HAP-1 (cell line): ENCODE data around the gene PWWP2A.
"Not testable (repeated sequence)": the region's sequence is repeated elsewhere in the genome, so short reads cannot be mapped to it uniquely, and the experiment has no call there.

ENCODE experiments used
- DNase-seq, 2 experiments: peaks; one replicate each; pipeline ENCODE4 v3.0.0-alpha.2; 2016 to 2020; ENCODE audit warnings: low spot score in 2 of 2
- H3K27me3 ChIP-seq: fragments of 250-450 bp; sonication (Bioruptor Pico); 2 replicates; pipeline ENCODE4 v1.5.1; 2020; ENCODE audit warnings: low read depth, mild to moderate bottlenecking, moderate library complexity
- H3K36me3 ChIP-seq: fragments of 250-450 bp; sonication (Bioruptor Pico); replicated peaks from 2 replicates; pipeline ENCODE4 v1.5.1; 2020; ENCODE audit warnings: mild to moderate bottlenecking
- H3K4me1 ChIP-seq: fragments of 250-450 bp; sonication (Bioruptor Pico); 2 replicates; pipeline ENCODE4 v1.5.1; 2020; ENCODE audit warnings: mild to moderate bottlenecking
- H3K4me3 ChIP-seq: fragments of 250-450 bp; sonication (Bioruptor Pico); 2 replicates; pipeline ENCODE4 v1.5.1; 2020; ENCODE audit warnings: mild to moderate bottlenecking, moderate library complexity
- H3K9me3 ChIP-seq: fragments of 250-450 bp; sonication (Bioruptor Pico); 2 replicates; pipeline ENCODE4 v1.5.1; 2020; ENCODE audit warnings: mild to moderate bottlenecking, moderate library complexity
- in situ Hi-C: fragments of 300-500 bp; cut with MboI; formaldehyde crosslinking; loops from 3 replicates; pipeline ENCODE4 v1.14.3; 2020; ENCODE audit warnings: low sequenced_read_pairs, inconsistent platforms, mixed read lengths

PWWP2A gene

GRCh38 chr5:160152287-160152686, 33.0 kb upstream of the PWWP2A start:
- no peaks in the 10 kb centered on the region; the same call in 1 of the 2 replicates for H3K27me3 ChIP-seq
- H3K4me1 ChIP-seq: no peaks in the 10 kb centered on the region
- DNase-seq: no peak
- no peaks in the 10 kb centered on the region for H3K9me3 ChIP-seq
- no peaks in the 10 kb centered on the region for H3K36me3 ChIP-seq
- H3K4me3 ChIP-seq: no peak overlapping the region
- in situ Hi-C loops: no loop called here

DNA sequence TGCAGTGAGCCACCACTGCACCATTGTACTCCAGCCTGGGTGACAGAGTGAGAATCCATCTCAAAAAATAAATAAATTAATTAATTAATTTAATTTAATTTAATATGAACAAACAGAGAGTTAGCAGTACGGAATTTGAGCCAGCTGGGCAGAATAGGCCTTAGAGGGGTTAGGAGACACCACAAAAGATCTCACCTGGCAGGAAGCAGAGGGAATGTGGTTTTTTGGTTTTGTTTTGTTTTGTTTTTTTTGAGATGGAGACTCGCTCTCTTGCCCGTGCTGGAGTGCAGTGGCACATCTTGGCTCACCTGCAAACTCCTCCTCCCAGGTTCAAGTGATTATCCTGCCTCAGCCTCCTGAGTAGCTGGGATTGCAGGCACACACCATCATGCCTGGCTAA, 31.8 kb upstream of the PWWP2A start:
- H3K36me3 ChIP-seq: no peaks in the 10 kb centered on the region
- in situ Hi-C loops: no loop called here

DNA sequence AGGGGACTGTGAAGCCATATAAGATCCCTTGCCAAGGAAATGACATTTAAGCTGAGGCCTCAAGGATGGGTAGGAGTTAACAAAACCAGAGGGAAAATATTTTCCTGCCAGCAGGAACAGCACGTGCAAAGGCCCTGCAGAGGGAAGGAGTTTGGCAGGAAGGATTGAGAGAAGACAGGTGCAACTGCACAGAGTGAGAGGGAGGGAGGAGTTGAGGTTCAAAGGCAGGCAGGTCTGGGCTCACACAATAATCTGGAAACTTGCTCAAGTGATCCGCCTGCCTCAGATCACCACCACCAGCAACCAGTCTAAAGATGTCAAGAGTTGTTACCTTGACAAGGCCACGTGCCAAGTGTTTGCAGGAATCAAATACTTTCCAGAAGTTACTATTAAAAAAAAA, 31.1 kb upstream of the PWWP2A start:
- in situ Hi-C loops: no loop called here
- Histone ChIP-seq H3K4me1 (no peaks in the 10 kb centered on the region), H3K9me3 (no peaks in the 10 kb centered on the region), H3K4me3 (no peak overlapping the region), H3K27me3 (no peaks in the 10 kb centered on the region; the same call in 1 of the 2 replicates), H3K36me3 (no peaks in the 10 kb centered on the region)
- no peak for DNase-seq

More for the DNA sequence above, 31.8 kb upstream of the PWWP2A start:
- H3K27me3 ChIP-seq: no peaks in the 10 kb centered on the region; the same call in 1 of the 2 replicates
- H3K4me3 ChIP-seq: no peak overlapping the region
- no peaks in the 10 kb centered on the region for H3K4me1 ChIP-seq
- no peak for DNase-seq
- H3K9me3 ChIP-seq: no peaks in the 10 kb centered on the region

DNA sequence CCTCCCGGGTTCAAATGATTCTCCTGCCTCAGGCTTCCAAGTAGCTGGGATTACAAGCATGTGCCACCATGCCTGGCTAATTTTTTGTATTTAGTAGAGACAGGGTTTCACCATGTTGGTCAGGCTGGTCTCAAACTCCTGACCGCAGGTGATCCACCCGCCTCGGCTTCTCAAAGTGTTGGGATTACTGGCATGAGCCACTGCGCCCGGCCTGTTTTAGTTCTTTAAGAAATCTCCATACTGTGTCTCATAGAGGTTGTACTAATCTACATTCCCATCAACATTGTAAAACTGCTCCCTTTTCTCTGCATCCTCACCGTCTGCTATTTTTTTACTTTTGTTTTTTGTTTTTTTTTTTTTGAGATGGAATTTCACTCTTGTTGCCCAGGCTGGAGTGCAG, 25.2 kb upstream of the PWWP2A start:
- H3K4me1 ChIP-seq, H3K36me3 ChIP-seq, H3K9me3 ChIP-seq, H3K27me3 ChIP-seq, H3K4me3 ChIP-seq, in situ Hi-C loops, DNase-seq: not testable (repeated sequence)

DNA sequence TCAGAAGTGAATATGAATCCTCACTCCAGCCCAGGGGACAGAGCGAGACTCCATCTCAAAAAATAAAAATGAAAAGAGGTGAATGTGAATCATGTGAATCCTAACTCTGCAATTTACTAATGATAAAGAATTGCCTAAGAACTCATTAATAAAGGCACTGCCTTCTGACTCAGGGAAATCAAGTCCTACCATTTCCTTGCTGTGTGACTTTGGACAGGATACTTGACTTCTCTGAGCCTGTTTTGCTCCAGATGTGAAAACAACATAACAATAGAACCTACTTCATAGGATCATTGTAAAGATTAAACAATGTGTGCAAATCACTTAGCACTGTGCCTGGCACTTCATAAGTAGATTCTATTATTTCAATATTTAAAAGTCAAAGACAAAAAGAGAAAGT, 15.1 kb upstream of the PWWP2A start:
- Histone ChIP-seq H3K4me3 (no peak overlapping the region), H3K9me3 (no peaks in the 10 kb centered on the region), H3K36me3 (no peaks in the 10 kb centered on the region), H3K4me1 (peaks cover 19% of the 10 kb centered on the region), H3K27me3 (no peaks in the 10 kb centered on the region)
- in situ Hi-C loops: no loop called here
- no peak for DNase-seq

- H3K27me3 ChIP-seq: no peaks in the 10 kb centered on the region
- peaks cover 19% of the 10 kb centered on the region for H3K4me1 ChIP-seq
- no peaks in the 10 kb centered on the region for H3K36me3 ChIP-seq
- DNase-seq: peak; percentile 47 to 92
- in situ Hi-C loops: no loop called here
- H3K4me3 ChIP-seq: no peak overlapping the region
- H3K9me3 ChIP-seq: no peaks in the 10 kb centered on the region
Measured at GRCh38 chr5:160133918-160134304, 14.7 kb upstream of the PWWP2A start.

DNA sequence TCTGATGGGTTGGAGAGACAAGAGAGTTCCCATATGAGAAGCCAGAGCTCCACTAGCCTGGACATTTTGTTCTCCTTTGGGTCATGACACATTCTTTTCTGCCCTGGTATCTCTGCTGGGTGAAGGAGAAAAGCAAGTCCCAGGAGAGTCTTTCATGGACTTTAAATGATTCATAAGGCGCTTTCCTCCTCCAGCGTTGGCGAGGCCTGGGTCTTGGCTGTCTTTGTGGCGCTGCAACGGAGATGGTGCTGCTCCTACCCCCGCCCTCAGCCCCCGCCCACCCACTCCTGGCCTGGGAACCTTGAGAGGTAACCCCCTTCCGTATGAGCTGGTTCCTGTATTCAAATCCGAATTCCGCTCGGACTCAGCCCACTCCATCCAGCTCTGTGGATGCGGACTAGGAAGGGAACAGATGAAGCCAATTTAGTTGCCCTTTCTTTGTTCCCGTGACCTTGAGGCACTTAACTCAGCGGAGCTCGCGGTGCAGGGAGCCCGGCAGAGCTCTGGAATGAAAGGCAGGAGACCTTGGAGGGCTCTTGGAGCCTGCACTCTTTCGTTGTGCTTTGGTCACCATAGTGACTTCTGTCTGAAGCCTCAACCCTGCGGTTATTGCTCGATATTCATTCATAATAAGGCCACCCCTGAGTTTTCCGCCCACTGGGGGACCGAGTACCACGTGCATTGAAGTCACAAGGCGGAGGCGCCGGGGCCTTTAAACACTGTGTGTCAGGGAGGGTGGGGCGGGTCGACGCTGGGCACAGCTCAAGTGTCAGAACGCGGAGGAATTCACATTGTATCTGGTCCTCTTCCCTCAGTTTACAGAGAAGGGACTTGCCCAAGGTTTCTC, 14.0 kb upstream of the PWWP2A start:
- Histone ChIP-seq H3K4me3 (no peak overlapping the region), H3K36me3 (no peaks in the 10 kb centered on the region), H3K4me1 (peaks cover 19% of the 10 kb centered on the region), H3K9me3 (no peaks in the 10 kb centered on the region), H3K27me3 (no peaks in the 10 kb centered on the region)
- in situ Hi-C loops: no loop called here
- DNase-seq: peak; percentile 49 to 65

DNA sequence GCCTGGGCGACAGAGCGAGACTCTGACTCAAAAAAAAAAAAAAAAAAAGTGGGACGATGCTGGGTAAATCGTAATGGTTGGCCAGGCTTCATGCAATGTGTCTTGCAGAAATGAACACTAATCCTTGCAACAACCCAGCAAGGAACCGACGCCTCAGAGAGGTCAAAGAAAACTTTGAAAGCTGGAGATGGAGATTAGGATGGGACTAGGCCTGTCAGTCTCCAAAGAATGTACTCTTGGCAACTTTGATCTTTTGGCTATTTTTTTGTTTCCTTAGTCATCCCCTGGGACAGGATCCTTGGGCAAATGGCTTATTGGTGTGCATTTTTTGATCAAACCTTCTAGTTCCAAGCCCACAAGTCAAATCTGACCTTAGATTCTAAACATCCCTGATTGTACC, 10.6 kb upstream of the PWWP2A start:
- in situ Hi-C loops: no loop called here
- DNase-seq: no peak
- Histone ChIP-seq H3K27me3 (no peaks in the 10 kb centered on the region), H3K4me1 (peaks cover 19% of the 10 kb centered on the region), H3K4me3 (no peak overlapping the region), H3K36me3 (no peaks in the 10 kb centered on the region), H3K9me3 (no peaks in the 10 kb centered on the region)

DNA sequence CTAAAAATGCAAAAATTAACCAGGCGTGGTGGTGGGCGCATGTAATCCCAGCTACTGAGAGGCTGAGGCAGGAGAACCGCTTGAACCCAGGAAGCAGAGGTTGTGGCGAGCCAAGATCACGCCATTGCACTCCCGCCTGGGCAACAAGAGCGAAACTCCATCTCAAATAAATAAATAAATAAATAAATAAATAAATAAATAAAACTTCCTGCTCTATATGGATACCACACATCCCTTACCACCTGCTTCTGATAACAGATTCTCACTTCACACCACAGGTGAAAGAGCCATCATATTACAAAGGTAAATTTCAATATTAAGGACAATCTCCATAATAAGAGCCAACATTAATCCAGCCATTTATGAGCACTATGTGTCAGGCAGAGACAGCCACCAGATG, 9.4 kb upstream of the PWWP2A start:
- Histone ChIP-seq H3K27me3 (no peaks in the 10 kb centered on the region), H3K4me3 (no peak overlapping the region), H3K4me1 (peaks cover 9% of the 10 kb centered on the region), H3K36me3 (no peaks in the 10 kb centered on the region), H3K9me3 (no peaks in the 10 kb centered on the region)
- in situ Hi-C loops: no loop called here
- DNase-seq: no peak

GRCh38 chr5:160119905-160120266, 636 bp upstream of the PWWP2A start:
- no peaks in the 10 kb centered on the region for H3K4me1 ChIP-seq
- H3K27me3 ChIP-seq: no peaks in the 10 kb centered on the region
- in situ Hi-C loops: no loop called here
- peaks cover 16% of the 10 kb centered on the region for H3K36me3 ChIP-seq
- DNase-seq: no peak
- H3K9me3 ChIP-seq: no peaks in the 10 kb centered on the region
- no peak overlapping the region for H3K4me3 ChIP-seq

DNA sequence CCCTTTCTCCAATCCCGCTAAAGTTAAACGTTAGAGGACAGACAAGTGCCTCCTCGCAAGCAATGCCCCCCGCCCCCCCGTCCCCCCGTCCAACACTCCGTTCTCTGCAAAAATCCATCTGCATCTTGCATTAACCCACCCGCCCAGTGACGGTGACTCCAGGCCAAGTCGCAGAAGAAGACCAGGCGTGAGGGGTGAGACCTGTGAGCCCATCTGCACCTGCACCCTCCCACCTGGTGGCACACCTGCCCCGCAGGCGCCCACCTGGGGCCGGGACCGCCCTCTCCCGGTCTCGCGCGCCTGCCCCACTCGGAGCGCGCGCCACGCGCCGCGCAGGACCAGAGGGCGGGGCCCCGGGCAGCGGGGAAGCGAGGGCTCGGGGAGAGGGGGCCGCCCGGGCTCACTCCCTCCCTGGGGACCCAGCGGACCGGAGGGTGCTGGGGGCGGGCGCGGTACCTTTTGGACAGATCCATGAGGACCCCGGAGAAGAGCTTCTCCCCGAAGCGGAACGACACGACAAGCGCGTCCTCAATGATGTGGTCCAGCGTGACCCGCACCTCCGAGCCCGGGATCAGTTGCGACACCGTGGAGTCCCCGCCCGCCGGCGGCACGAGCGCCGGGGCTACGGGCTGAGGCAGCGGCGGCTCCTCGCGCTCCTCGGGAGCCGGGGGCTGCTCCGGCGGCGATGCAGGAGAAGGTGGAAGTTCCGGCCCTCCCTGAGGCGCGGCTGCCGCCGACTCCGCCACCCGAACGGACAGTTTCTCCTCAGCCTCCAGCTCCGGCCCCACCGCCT, 705 bp downstream of the PWWP2A start:
- peaks cover 25% of the 10 kb centered on the region for H3K36me3 ChIP-seq
- no peaks in the 10 kb centered on the region for H3K9me3 ChIP-seq
- H3K27me3 ChIP-seq: no peaks in the 10 kb centered on the region
- H3K4me3 ChIP-seq: peak overlapping the region; percentile 84
- H3K4me1 ChIP-seq: no peaks in the 10 kb centered on the region
- in situ Hi-C loops: no loop called here
- DNase-seq: peak in 1 of 2 experiments; percentile 42

- peaks cover 39% of the 10 kb centered on the region for H3K36me3 ChIP-seq
- in situ Hi-C loops: no loop called here
- H3K4me3 ChIP-seq: no peak overlapping the region
- H3K9me3 ChIP-seq: no peaks in the 10 kb centered on the region
- DNase-seq: no peak
- no peaks in the 10 kb centered on the region for H3K27me3 ChIP-seq
- no peaks in the 10 kb centered on the region for H3K4me1 ChIP-seq
Measured at GRCh38 chr5:160116991-160117390, 2.3 kb downstream of the PWWP2A start.

DNA sequence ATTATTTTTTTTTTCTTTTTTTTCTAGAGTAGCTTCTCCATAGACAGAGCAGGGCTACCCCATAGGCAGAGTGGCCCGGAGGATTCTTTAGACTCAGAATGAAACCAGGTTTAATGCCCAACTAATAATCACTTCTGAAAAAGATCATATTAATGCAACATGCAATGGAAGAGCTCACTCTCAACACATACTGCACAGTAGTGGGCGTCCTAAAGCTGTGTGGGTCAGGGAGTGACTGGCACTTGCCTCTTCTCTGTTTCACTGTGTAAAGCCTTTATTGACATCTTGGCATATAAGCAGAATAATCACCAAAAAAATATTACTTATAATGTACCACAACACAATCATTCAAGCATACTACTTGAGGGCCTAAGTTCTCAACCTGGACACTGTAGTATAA, 11.1 kb downstream of the PWWP2A start:
- H3K9me3 ChIP-seq: no peaks in the 10 kb centered on the region
- H3K27me3 ChIP-seq: no peaks in the 10 kb centered on the region
- no peaks in the 10 kb centered on the region for H3K4me1 ChIP-seq
- no peak for DNase-seq
- in situ Hi-C loops: no loop called here
- H3K4me3 ChIP-seq: no peak overlapping the region
- peaks cover 16% of the 10 kb centered on the region for H3K36me3 ChIP-seq

GRCh38 chr5:160105686-160106360, 13.4 kb downstream of the PWWP2A start:
- H3K4me3 ChIP-seq: no peak overlapping the region
- H3K9me3 ChIP-seq: no peaks in the 10 kb centered on the region
- in situ Hi-C loops: no loop called here
- no peaks in the 10 kb centered on the region for H3K4me1 ChIP-seq
- H3K27me3 ChIP-seq: no peaks in the 10 kb centered on the region
- peaks cover 6% of the 10 kb centered on the region for H3K36me3 ChIP-seq
- DNase-seq: no peak
